DND-41 (cell line): ENCODE data around the gene CHAC1.

Source experiments
- CTCF ChIP-seq: IDR thresholded peaks from 2 replicates; pipeline ENCODE4 v1.5.1; 2012; ENCODE audit warnings: borderline replicate concordance, low read length, moderate library complexity, mild to moderate bottlenecking; ENCODE audit not compliant: poor library complexity, severe bottlenecking; ENCODE audit errors: extremely low read depth
- EZH2 ChIP-seq: IDR thresholded peaks from 3 replicates; pipeline ENCODE4 v1.6.1; 2012; ENCODE audit warnings: borderline replicate concordance, low read depth, mild to moderate bottlenecking, moderate library complexity, low read length, inconsistent platforms; ENCODE audit not compliant: severe bottlenecking

GRCh38 chr15:40942878-40943277 lies 10.4 kb upstream of the CHAC1 start:
- TF ChIP-seq CTCF (no peak), EZH2 (no peak)
